GM18508 (cell line): ENCODE data around the gene ATG7.

Experiments used
- ATAC-seq: cut with Tn5 transposase; IDR thresholded peaks from one replicate; pipeline ENCODE4 v1.9.1; 2021; ENCODE audit warnings: moderate number of reproducible peaks; ENCODE audit not compliant: insufficient read depth, unreplicated experiment

ATG7 gene

GRCh38 chr3:11544412-11545181, 272.4 kb downstream of the ATG7 start:
- ATAC-seq: no peak

DNA sequence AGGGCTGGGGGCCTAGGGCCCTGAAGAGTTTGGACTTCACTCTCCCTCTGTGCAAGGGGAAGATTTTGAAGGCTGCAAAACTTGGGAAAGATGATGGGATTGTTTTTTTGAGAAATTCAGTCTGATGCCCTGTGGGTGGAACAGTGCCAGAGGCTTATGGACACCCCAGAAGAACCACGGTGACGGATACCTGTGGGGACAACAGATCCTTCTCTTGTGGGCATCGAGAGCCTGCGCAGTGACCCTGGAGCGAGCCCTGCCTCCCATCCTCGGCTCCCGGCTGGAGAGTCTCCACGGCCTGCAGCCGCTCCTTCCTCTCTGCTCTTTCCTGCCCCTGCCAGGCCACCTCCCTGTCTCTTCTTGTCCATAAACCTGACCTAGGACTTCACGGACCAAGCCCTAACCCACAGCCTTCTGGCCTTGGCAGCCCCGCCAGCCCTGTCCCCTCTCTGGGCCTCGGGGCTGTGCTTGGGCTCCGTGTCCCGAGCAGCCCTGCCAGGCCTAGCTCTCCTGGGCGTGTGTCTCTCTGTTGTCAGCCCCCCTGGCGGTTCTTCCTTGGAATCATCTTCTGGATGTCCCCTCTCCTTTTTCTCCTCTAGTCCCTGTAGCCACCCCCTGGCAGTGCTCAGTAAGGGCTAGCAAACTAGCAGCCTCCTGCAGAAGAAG, 273.1 kb downstream of the ATG7 start:
- ATAC-seq: no peak

DNA sequence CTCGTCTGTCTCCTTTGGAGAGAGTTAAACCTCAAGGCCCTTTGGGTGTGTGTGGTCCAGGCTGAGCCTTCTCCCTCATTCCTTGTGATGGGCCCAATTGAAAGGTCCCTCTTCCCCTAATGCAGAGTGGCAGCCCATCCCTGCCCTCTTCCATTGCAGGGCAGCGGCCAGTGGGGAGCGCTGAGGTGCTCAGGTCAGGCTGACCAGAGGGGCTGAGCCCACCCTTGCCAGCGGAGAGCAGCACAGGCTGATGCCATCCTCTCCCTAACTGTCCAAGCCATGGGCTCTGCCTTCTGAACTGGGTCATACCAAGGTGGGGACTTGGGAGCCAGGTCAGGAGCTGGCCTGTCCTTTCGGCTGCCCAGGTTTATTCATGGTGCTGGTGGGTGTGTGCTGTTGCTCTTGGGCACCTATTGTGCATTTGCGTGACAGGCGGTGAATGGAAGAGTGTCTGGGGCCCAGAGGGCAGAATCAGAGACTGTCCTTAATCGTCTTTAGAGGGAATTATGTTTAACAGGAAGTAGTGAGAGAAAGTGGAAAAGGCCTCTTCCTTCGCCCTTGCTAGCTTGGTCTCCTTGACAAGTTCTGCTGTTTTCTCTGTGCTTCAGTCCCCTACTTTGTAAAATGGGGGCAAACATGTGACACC, 274.6 kb downstream of the ATG7 start:
- ATAC-seq: no peak

- ATAC-seq: no peak
These were observed 275.3 kb downstream of the ATG7 start for GRCh38 chr3:11547498-11547897.

DNA sequence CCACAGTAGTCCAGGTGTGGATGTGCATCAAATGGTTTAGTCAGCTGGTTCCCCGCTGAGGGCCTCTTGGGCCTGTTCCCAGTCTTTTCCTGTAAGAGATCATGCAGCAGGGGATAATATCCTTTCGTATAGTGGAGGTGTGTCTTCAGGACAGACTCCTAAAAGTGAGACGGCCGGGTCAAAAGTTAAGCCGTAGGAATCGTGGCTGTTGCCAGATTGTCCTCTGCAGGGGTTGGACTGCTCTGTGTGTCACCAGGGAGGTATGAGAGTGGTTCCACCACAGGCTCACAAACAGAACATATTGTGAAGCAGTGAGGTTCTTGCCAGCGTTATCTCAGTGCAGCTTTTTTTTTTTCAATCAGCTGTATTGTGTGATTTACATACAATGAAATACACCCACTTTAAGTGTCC, 276.5 kb downstream of the ATG7 start:
- no peak for ATAC-seq

- ATAC-seq: no peak
These were observed 277.5 kb downstream of the ATG7 start for GRCh38 chr3:11549580-11550140.

GRCh38 chr3:11551036-11551435, 278.8 kb downstream of the ATG7 start:
- ATAC-seq: no peak

DNA sequence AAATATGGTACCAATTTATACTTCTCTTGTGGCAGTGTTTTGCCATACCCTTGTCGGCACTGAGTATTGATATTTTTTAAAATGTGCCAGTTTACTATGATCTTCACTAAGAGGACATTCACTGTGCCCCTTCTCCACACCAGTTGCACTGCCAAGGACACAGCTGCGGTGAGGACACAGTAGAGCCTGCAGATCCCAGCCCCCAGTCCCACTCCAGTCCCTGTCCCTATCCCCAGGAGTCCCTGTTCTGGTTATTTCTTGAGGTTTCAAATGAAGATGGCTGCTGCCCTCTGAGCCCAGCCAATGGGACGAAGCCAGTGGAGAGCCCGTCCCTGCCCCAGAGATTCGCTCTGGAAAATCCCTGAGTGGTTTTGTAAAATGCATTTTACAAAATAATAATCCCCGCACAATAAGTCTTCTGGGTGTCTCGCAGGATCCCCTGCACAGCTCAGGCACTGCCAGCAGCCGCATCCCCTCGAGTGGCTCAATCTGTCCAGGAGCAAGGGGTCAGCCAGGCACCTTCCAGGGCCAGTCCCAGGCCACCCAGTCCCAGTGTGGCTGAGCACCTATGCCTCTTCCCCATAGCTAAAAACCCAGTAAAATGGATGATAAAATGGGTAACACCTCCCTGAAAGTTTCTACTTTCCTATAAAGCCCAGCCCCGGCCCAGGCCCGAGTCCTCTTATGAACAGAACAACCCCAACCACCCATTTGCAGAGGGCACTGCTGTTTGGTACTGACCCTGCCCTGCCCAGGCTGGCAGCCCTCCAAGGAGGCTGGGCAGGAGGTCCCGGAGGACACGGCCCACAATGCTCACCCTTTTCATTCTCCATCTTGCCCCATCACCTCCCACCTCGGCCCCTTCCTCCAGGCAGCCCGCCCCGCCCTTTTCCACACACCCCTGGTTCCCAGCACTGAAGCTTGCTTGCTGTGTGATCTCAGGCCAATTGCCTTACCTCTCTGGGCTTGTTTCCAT, 280.4 kb downstream of the ATG7 start:
- no peak for ATAC-seq

- ATAC-seq: no peak
These were observed 281.4 kb downstream of the ATG7 start for GRCh38 chr3:11553436-11554235.

GRCh38 chr3:11554236-11554610, 282.0 kb downstream of the ATG7 start:
- ATAC-seq: no peak

DNA sequence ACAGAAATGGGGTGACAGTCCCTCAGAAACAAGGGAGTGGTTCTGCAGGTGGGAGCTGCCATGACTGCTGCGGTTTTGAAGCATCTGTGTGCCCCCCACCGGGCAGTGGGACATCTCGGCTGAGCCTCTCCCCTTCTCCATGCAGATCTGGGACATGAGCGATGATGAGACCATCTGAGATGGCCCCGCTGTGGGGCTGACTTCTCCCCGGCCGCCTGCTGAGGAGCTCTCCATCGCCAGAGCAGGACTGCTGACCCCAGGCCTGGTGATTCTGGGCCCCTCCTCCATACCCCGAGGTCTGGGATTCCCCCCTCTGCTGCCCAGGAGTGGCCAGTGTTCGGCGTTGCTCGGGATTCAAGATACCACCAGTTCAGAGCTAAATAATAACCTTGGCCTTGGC, 282.5 kb downstream of the ATG7 start:
- ATAC-seq: no peak

DNA sequence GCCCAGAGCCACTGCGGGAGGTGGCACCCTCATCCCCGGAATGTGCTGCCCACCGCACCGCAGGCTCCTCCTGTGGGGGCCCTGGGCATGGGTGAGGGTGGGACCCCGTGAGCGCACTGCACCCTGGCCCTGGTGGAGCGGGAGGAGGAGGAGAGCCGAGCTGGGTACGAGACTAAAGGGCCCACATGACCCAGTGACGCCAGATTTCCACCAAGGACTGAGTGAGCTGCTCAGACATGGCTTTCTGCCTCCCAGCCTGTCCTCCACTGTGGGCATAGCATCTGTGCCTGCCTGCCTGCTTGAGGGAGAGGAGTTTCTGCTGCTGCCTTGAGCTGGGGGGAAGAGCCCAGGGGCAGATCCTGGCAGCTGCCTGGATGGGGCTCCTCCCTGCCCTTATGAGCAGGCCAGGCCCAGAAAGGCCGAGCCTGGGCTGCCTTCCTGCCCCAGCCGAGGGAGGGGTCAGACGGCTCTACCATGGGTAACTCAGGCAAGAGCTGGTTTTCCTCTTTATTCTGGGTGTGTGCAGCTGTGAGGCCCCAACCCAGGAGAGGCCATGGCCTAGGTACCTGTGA, 283.1 kb downstream of the ATG7 start:
- ATAC-seq: no peak

- ATAC-seq: no peak
These were observed 283.9 kb downstream of the ATG7 start for GRCh38 chr3:11555881-11556633.

GRCh38 chr3:11556851-11557644, 284.9 kb downstream of the ATG7 start:
- no peak for ATAC-seq

- ATAC-seq: no peak
These were observed 285.8 kb downstream of the ATG7 start for GRCh38 chr3:11558002-11558401.

DNA sequence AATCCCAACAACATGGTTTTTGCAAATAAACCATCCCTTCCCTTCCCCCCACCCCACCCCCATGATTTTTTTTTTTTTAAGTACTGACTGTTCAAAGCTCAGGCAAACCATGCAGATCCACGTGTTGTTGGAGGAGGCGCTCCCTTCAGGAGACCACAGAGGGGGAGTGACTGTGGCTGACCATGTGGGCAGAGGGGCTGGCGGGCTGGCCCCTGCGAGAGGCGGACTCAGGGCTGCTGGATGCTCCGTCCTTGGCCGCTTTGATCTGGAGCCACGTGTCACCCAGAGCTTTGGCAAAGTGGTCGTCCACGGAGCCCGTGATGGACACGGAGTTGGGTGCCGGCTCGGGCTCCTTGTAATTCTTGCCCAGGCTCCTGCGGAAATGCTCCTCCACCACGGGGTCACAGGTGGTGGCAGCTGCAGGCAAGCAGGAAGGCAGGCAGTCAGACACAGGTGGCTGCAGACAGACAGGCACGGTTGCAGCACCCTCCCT, 286.3 kb downstream of the ATG7 start:
- no peak for ATAC-seq
